Activated CD4-positive, CD25-positive, alpha-beta regulatory T cell treated with anti-CD3 and anti-CD28 coated beads, Interleukin-2, amount 50 U/mL, for 24 hours (primary cell): ENCODE results near the gene PWWP3B.
"Not testable (repeated sequence)": the region's sequence is repeated elsewhere in the genome, so short reads cannot be mapped to it uniquely, and the experiment has no call there.

Experiments used
- ATAC-seq, 2 donors: fragments of 150-1000 bp; cut with Tn5 transposase; one replicate each; pipeline ENCODE4 v1.10.0; 2021; ENCODE audit warnings: mild to moderate bottlenecking in 1 of 2, moderate library complexity in 1 of 2

Gene PWWP3B

DNA sequence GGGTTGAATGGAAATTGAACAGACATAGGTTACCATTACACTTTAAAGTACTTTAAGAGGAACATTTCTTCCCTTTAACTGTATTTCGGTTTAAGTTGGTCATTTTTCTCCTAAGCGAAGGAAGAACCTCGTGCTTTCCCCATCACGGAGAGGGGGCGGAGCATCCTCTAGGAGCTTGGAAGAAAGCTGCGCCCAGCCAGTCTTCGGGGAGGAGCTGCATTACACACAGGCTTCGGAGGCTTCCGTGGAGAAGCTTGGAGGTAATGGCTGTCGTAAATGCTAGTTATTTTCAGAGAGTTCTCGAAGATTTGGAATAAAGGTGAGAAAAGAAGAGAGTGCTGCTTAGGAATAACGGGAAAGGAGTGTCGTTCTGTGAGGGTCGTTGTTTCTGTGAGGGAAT lies at the start of gene PWWP3B:
TSS of gene PWWP3B (plus strand) at position 199 of the 400 bp plus-strand sequence. CDS start 37,128 bp downstream, outside the sequence.
- ATAC-seq: no peak

DNA sequence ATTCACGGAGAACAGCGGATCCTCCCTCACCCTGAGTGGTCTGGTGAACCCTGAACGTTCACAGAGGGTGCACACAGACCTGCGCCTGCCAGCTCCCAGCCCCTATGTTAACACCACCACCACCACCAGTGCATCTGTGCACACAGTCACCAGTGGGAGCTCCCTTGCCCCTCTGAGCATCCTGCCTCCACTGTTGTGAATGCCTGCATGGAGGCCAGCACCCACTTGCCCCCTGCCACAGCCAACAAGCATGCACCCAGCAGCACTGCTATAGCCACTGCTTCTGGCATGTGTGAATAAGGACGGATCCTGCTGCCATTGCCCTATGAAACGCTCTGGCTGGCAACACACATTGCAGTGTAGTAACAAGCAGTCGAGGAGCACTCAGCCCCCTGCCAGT lies 29.1 kb upstream of the PWWP3B start:
- no peak for ATAC-seq

DNA sequence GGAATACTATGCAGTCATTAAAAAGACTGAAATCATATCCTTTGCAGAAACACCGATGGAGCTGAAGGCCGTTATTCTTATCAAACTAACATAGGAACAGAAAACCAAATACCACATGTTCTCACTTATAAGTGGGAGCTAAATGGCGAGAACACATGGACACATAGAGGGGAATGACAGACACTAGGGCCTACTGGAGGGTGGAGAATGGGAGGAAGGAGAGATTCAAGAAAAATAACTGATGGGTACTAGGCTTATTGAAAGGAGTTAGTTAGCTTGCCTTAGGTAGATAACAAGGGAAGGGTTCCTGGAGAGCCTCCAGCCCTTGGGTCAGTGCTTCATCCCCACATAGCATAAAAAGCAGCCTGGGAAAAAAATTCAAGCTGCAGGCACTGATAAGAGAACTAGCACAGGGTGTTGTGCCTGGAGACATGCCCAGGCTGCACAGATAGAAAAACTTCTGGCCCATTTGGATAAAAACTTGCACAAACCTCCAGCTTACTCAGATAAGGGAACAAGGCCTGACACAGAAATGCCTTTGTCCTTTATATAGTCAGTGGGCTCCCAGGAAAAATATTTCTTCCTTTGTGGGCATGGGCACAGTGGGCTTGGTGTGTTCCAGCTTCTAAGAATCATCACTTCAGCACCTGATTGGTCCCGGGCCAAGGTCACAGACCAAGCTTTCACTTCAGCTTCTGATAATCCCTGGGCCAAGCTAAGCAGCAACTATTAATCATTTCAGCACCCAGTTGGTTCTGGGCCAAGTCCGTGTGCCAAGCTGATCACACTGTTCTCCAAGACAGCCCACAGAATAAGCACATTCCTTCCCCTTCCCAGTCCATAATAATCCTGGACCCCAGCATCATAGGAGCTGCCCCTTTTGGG lies 23.1 kb upstream of the PWWP3B start:
- ATAC-seq: no peak

DNA sequence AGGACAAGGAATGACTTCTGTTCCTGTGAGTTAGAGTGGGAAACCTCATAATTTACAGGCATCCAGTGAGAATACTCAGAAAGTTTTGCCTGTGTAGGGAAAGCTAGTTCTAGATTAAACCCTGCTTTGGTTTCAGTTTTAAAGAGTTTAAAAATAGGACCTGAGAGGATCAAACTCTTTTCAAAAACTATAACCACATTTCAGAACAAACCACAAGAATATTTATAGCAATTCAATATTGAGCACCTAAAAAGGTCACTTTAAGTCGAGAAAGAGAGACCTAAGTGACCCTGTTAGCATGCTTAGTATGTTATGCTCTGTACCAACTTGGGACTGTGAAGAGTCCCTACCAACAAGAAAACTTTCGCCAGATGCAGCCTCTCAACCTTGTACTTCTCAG lies 17.4 kb upstream of the PWWP3B start:
- ATAC-seq: no peak

DNA sequence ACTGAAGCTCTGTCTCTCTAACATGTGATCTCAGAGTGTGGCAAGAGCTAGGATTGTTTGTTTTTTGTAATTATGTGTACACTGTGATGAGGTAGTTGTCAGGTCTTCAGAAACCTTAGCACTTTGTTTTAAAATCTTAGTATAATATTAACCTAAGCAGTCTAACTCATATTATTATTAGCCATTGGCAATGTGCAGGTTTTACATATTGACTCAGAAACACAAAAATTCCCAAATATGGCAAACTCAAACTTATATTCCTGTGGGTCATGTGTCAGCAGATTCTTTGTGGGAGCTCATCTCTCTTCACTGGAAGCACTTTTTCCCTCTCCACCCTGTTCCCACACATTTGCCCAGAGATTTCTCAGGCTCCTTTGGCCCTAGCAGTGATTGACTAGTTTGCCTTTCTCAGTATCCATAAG lies 8.2 kb upstream of the PWWP3B start:
- no peak for ATAC-seq

- no peak for ATAC-seq
Observed at GRCh38 chrX:106170318-106170717, 2.2 kb downstream of the PWWP3B start.

GRCh38 chrX:106171293-106171820 lies 3.3 kb downstream of the PWWP3B start:
- ATAC-seq: no peak

- ATAC-seq: no peak
Observed at GRCh38 chrX:106177106-106177981, 9.2 kb downstream of the PWWP3B start.

GRCh38 chrX:106177982-106178321 lies 9.8 kb downstream of the PWWP3B start:
- ATAC-seq: no peak

GRCh38 chrX:106178826-106179225 lies 10.7 kb downstream of the PWWP3B start:
- ATAC-seq: no peak

DNA sequence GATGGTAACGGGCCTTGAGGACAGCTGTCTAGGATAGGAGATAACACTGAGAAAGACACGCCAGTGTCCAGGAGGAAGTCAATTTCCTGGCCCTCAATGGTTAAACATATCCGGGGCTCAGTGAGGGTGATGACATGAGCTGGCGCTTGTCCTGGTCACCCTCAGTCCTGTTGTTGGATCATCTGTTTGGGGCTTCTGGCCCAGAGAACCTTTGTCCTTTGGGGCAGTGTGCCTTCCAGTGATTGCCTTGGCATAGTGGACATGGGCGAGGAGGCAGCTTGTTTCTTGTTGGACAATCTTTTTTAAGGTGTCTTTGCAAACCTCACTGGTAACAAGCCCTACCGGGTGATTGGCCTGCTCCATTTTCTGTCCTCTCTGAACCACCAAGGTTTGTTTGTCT lies 15.6 kb downstream of the PWWP3B start:
- ATAC-seq: not testable (repeated sequence)

GRCh38 chrX:106201502-106202178 lies 33.5 kb downstream of the PWWP3B start:
- ATAC-seq: no peak

GRCh38 chrX:106203315-106203714 lies 35.2 kb downstream of the PWWP3B start:
- no peak for ATAC-seq

- no peak for ATAC-seq
Observed at GRCh38 chrX:106208154-106208553, 40.0 kb downstream of the PWWP3B start.
